Right renal cortex interstitium (tissue), 3 donors: ENCODE results near the gene RAB3IL1. TPM values are rescaled to one million over a fixed set of nuclear protein-coding genes. Genes with fewer than 3 reads are reported as not detected.
"Not testable (repeated sequence)": the region's sequence is repeated elsewhere in the genome, so short reads cannot be mapped to it uniquely, and the experiment has no call there.

Experiments used
- DNase-seq, 3 donors: peaks; one replicate each; pipeline ENCODE4 v3.0.0-alpha.2; 2013; ENCODE audit warnings: low read depth in 3 of 3, low spot score in 2 of 3
- polyA plus RNA-seq, 3 donors: library from polyadenylated mRNA; unstranded; fragments of 120-200 nt; gene quantifications; one replicate each; pipeline ENCODE4 v1.2.1, GENCODE V29; 2013; ENCODE audit not compliant: insufficient read length in 3 of 3

RAB3IL1 gene
- polyA plus RNA-seq, 3 donors: 15.5 to 19.8 (median 18.5) TPM

DNA sequence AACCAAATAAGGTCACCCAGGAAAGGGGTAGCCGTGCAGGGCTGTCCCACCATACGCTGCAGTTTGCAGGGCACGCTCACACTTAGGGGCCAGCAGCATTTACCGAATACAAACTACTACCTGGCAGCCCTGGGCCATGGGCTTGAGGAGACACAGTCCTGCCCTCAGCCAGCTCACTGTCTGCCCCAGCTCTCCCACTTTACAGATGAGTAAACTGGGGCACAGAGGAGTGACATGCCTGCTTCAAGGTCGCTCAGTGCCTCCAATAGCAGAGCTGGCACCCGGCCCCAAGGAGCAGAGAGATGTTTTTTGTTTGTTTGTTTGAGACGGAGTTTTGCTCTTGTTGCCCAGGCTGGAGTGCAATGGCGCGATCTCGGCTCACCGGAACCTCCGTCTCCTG lies 28.8 kb downstream of the RAB3IL1 start:
- DNase-seq: no peak

DNA sequence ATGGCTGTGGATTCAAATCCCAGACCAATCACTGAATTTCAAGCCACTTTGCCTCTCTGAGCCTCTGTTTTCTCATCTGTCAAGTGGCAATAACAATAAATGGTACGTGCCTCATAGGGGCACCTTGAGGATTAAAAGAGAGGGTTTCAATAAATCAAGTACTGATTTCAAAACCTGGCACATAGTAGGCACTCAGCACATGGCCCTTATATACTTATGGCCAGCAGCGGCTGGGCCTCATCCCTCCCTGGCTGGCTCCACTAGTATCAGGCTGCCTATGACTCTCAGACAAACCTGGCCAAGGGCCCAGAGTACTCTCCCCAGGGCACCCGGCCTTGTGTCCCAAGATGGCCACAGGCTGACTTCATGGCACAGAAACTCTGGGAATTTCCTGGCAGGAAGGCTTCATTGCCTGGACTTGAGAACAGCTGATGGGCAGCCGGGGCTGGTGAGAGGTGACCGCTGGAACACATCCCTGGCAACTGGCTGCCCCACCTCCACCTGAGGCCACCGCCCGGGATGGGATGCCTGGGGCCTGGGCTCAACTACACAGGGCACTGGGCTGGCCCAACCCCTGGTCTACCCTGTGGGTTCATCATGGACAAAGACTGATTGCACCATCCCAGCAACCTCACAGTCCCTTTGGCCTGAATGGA lies 29.4 kb downstream of the RAB3IL1 start:
- DNase-seq: no peak

DNA sequence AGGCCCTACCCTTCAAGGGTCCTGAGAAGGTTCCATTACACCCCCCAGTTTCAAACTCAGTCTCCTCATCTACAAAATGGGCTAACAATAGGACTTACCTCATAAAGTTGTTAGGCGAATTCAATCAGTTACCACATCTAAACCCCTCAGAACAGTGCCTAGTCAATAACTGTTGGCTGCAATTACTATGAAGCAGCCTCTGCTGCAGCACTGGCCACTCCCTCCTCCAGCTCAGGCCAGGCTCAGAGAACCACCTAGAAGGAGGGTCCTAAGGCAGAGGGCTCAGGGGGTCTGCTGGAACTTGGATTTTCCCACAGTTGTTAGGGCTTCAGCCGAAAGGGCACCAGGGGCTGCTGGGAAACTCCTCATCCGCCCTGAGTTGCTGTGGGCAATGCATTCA lies 30.7 kb downstream of the RAB3IL1 start:
- no peak for DNase-seq

DNA sequence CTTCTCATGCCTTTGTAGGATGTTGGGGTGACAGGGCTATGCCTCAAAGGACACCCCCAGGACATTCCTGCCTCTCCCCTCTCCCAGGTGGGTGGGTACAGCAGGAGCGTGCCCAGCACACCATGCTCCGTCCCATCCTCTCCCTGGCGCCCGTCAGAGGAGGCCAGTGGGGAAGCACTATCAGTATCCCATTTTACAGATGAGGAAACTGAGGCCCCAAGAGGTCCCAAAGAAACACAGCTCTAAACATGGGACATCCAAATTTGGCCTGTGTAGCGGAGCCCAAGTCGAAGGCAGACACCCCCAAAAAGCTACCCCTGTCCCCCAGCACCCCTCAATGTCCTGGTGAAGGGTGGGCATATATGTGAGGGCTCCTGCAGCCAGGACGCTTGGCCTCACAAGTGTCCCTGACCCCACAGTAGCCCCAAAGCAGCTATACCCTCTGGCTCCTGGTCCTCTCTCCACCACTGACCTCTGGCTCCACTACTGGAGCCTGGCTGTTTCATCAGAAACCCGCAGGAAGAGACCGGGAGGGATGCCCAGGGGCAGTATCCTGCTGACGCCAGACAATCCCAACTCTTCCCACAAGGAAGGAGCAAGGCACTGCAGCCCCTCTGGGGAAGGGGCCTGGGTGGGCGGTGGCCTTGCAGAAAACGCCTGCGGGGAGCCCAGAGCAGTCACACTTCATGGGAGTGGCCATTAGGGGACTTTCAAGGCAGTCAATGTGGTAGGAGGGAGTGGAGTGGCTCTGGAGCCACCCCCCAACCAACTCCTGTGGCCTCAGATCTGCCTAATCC lies 31.4 kb downstream of the RAB3IL1 start:
- no peak for DNase-seq

DNA sequence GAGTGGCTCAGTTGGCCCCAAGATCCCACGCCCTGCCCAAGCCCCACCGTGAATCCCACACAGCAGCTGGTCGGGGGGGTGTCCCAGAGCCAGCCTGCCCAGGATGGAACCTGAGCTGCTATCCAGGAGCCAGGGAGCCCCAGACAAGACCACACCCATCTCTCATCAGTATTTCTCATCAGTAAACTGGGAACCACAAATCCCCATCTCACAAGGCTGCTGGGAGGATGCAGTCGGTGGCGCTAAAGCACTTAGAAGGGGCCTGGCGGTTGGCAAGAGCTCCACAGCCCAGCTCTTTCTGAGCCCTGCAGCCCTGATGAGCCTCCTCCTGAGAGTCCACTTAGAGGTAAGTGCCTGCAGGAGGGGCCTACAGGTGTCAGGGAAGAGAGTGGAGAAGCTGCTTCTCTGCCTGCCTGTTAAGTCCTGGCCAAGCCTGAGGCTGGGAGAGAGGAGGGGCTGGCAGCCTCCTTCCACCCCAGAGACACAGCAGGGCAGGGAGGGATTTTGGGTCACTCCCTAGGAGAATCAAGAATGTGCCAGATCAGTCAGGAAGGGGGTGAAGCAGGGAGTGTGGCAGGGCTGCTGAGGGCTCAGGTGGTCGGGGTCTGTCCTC lies 32.1 kb downstream of the RAB3IL1 start:
- no peak for DNase-seq

DNA sequence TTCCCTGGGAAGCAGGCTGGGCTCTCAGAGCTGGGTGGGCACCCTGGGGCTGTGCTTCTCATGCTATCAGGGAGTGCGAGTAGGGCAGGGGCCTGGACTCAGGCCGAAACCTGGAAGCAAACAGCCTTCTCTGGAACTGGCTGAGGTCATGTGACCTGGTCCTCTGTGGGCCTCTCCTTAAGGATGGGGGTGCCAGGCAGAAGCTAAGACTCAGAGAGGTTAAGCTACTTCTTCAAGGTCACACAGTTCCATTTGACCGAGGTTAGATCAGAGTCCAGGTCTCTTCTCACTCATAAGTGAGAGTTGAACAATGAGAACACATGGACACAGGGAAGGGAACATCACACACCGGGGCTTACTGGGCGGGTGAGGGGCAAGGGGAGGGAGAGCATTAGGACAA lies 33.4 kb downstream of the RAB3IL1 start:
- no peak for DNase-seq

DNA sequence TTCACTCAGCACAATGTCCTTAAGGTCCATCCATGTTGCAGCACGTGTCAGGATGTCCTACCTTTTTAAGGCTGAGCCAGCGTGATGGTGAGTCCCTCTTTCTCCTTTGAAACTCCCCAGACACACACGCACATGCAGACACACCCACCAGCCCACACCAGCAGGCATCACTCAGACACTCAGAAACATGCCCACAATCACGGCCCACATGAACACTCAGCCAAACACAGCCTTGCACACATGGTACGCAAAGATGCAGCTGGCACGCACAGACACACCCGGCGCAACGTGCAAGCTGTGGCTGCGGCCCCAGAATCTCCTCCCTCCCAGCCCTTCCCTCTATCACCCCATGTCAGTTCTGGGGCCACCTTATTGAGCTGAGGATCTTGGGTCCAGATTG lies 34.0 kb downstream of the RAB3IL1 start:
- no peak for DNase-seq

DNA sequence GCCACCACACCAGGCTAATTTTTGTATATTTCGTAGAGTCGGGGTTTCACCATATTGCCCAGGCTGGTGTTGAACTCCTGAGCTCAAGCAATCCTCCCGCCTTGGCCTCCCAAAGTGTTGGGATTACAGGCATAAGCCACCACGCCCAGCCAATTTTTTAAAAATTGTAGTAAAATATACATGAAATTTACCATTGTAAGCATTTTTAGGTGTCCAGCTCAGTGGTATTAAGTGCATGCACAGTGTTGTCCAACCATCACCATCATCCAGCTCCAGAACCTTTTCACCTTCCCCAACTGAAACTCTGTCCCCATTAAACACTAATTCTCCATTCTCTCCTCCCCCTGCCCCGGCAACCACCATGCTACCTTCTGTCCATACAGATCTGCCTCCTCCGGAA lies 34.5 kb downstream of the RAB3IL1 start:
- no peak for DNase-seq

DNA sequence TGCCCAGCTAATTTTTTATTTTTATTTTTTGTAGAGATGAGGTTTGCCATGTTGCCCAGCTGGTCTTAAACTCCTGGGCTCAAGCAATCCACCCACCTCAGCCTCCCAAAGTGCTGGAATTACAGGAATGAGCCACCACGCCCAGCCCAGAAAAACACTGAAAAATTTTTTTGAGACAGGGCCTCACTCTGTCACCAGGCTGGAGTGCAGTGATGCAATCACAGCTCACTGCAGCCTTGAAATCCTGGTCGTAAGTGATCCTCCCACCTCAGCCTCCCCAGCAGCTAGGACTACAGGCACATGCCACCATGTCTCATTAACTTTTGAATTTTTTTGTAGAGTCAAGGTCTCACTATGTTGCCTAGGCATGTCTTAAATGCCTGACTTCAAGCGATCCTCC lies 35.1 kb downstream of the RAB3IL1 start:
- DNase-seq: not testable (repeated sequence)

DNA sequence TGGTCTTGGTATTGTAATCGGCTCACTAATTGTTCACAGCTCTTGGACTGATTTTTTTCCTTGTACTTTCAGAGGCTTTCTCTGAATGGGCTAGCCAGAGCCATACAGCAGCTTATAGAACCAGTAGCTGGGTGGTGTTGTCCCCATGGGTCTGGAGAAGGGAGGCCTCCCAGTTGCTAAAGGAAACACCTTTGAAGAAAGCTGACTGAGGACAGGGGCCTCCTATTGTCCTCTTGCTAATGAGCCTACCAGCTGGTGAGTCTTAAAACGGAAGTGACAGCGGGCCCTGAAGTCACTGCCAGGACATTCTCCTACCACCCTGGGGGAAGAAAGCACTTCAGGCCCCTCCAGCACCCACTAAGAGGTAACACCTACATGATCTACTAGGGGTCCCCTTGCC lies 36.0 kb downstream of the RAB3IL1 start:
- no peak for DNase-seq

DNA sequence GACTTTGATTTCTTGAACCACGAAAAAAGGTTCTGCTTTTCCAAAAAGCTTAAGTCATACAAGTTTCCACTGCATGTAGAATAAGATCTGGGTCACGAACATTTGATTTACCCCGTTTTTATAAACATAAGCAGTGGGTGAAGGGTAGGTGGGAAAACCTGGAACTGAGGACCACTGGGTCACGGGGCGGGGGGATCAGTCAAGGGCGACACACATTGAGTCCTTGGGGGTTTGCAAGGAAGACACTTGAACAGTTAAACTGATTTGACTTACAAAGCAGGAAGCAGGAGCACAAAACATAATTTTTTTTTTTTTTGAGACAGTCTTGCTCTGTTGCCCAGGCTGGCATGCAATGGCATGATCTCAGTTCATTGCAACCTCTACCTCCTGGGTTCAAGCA lies 36.9 kb downstream of the RAB3IL1 start:
- no peak for DNase-seq

DNA sequence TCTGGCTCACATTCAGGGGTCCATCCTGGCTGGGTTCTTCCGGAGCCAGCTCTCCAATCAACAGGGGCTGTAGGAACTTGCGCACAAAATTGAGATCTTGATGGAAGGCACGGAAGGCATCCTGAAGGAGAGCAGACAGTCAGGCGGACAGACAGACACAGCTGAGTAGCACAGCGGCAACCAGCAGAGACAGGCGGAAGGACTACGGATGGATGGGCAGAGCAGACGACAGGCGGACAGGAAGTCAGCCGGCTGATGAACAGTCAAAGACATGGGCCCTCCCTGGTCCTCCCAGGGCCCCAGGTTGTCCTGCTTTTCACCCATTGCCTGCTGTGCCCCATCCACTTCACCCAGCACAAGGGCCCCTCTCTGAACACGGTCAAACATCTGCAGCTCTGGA lies 37.3 kb downstream of the RAB3IL1 start:
- DNase-seq: no peak

DNA sequence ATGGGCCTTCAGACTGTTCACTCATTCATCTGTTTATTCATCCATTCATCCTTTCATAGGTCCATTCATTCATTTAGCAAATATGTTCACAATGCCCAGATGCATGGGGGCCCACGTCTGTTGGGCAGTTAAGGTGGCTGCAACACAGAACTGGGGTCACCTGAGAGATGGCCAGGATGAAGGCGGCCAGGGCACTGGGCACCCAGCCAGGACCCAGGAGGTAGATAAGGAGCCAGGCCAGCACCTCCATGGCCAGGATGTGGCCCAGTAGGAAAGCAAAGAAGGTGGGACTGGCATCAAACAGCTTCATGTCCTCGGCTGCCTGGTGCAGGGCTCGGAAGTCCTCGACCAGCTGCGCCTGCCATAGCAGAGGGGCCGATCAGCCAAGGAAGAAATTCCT lies 38.2 kb downstream of the RAB3IL1 start:
- no peak for DNase-seq

DNA sequence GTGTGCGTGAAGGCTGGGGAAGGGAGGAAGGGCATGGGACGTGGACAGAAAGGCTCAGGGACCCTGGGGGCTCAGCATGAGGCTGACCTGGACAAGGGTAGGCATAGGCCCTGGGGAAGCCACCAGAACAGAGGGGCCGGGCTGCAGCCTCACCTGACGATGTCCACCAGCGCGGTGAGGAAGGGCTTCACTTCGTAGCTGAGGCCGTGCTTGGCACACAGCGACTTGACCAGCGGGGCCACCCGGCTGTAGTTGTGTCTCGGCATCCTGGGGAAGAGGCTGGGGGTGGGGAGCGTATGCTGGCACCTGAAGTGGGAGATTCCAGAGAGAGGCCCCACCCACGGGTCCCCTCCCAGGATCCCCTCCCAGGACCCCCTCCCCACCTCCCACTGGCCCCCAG lies 41.7 kb downstream of the RAB3IL1 start:
- DNase-seq: no peak

DNA sequence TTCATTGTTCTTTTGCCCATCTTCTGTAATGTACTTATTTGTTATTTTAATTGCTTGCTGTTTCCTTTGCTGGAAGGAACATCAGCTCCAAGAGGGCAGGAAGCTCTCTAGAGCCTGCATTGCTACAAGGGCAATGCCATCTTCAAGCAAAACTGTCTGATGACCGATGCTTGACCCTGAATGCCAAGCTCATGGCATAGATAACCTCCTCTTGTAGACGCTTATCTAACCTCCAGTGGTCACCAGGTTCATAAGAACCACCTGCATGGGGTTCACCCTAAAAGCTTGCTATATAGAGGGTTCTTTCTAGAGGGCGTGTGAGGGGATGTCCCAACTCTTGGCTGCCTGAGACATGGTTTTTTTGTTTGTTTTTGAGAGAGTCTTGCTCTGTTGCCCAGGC lies 42.5 kb downstream of the RAB3IL1 start:
- no peak for DNase-seq

DNA sequence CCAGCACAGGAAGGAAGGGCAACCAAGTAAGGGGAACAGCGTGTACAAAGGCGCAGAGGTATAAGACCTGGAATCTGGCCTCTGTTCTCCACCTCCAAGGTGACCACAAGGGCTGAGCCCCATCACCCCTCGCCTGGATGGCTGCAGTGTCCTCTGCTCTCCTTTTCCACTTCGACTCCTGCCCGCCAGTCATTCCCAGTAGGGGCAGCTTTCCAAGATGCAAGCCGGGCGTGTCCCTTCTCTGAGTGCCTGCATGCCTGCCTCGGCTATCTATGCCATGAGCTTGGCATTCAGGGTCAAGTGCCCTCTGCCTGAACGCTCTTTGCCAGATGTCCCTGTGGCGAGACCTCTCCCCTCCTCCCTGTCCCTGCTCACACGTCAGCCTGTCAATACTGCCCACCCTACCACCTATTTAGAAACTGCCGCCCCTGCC lies 43.0 kb downstream of the RAB3IL1 start:
- no peak for DNase-seq

DNA sequence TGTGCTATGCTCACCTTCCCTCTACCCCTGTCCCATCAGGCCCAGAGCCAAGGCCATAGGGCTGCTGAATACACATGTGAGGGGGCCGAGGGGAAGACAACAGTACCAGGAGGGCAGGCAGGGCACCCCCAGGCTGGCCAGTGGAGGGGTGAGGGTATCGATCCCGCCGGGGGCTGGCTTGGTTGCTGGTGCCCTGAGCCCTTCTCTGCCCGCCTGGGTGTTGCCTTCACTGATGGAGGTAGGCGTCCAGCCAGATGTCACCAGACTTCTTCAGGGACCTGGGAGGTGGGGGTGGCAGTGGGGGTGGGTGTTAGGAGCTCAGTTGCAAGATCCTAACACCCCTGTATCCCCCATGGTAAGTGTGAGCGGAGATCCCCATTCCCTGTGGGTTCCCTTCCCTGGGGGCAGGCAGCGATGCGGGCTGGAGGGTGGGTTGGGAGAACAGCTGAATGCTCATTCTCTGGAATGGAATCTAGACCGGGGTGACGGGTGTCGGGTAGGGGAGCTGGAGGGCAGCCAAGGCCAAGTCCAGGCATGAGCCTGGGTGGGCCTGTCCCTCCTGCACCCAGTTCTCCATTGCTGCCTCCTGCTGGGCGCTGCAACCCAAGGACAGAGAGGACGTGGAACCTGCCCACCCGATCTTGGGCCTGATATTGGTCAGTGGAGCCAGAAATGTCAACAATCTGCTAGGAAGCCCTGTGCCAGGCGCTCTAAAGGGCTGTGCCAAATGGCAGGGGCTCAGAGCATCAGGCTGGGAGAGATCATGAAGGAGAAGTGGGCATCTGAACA lies 43.6 kb downstream of the RAB3IL1 start:
- DNase-seq: no peak

DNA sequence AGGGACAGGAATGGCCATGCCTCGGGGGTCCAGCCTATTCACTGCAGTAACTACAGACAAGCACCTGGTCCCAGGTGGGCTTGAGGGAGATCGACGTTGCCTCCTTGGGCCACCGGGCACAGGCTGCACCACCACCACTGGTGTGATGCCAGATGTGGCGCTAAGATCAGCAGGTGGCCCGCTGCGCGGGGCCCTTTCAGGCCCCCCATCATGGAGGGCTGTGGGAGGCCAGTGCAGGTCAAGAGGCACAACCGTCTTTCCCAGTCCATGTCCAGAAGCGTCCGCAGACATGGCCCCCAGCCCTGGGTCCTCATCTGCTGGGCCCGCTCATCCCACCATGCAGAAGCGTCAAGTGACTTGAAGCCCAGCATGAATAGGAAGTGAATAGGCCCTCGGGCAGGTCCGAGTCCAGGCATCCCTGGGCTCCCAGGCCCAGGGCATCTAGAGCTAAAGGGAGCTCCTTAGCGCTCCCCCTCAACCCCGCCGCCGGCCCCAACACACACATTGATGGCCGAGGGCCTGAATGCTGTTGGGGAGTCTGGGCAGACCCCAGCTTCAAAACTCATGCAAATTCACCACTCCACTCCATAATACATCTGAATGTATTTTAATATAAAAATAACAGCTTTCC lies 44.3 kb downstream of the RAB3IL1 start:
- DNase-seq: no peak

DNA sequence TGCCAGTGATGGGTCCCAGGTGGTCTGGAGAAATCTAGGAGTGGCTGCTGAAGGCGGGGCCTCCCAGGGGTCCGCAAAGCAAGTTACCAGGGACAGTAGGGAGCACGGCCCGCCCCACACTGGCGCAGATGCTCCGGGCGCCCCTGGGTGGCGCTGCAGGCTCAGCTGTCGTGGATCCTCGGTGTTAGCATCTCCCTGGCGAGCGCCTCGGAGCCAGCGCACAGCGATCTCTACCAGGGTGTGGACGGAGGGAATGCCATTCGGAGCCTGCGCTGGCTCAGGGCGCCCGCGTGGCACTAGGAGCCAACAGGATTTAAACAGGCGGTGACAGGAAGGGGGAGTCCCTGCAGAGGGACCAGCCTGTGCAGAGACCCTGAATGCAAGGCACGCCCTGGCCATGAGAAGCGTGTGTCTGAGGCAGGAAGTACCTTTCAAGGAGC lies 46.2 kb downstream of the RAB3IL1 start:
- DNase-seq: peak in 1 of 3 donors; percentile 53

DNA sequence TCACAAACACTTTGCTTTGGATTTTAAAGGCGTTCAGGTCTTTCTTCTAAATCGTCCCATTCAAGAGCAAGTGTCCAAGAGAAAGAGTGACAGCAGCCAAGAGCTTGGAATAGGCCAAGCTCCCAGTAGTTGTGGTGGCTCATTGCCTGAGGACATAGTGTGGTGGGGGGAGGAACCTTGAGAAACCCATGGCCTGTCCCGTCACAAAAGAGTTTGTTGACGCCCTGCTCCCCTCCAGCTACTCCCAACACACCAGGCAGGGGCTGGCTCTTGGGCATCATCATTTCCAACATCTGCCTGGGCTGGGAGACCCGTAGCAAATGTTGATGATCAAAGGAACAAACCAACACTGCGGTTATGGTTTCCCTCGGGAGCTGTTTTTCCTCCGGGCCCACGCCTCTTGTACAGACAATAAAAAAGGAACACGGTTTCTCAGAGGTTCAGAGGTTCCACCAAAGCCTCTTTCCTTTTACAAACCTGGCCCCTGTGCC lies 46.8 kb downstream of the RAB3IL1 start:
- no peak for DNase-seq
